Stomach (tissue), 19 donors: Measurements from ENCODE around the gene NOC2L. TPM values are rescaled to one million over a fixed set of nuclear protein-coding genes. Genes with fewer than 3 reads are reported as not detected.
A peak's percentile ranks its signal among the peaks of the same experiment; 100 is the strongest.

Source experiments
- DNase-seq, 2 donors: peaks; one replicate each; pipeline versions ENCODE4 v3.0.0 to v3.0.0-alpha.2; 2013 to 2019
- H3K27ac ChIP-seq, 5 donors: fragments of 200-600 bp in 4 of 5; sonication (generic) in 4 of 5; one replicate each; pipeline ENCODE4 v1.5.1; 2013 to 2019; ENCODE audit warnings: mild to moderate bottlenecking in 1 of 5, moderate library complexity in 1 of 5
- H3K27me3 ChIP-seq, 3 donors: fragments of 200-600 bp; sonication (generic); one replicate each; pipeline ENCODE4 v1.5.1; 2017 to 2019; ENCODE audit warnings: mixed run types in 1 of 3
- H3K36me3 ChIP-seq, 4 donors: fragments of 200-600 bp; sonication (generic); 1 replicate in 3 of 4; 2 replicates in 1 of 4; pipeline ENCODE4 v1.5.1; 2016 to 2019
- H3K4me1 ChIP-seq, 4 donors: fragments of 200-600 bp; sonication (generic); one replicate each; pipeline ENCODE4 v1.5.1; 2016 to 2019
- H3K4me3 ChIP-seq, 4 donors: fragments of 200-600 bp; sonication (generic) in 3 of 4; one replicate each; pipeline ENCODE4 v1.5.1; 2016 to 2019; ENCODE audit warnings: mild to moderate bottlenecking in 1 of 4
- H3K9me3 ChIP-seq, 4 donors: fragments of 200-600 bp; sonication (generic); one replicate each; pipeline ENCODE4 v1.5.1; 2016 to 2019
- CTCF ChIP-seq, 7 experiments: fragments of 450-650 bp in 4 of 7; fragments of 200-600 bp in 3 of 7; sonication (generic) in 3 of 7; IDR thresholded peaks; one replicate each; pipeline ENCODE4 v1.5.1; 2016 to 2019; ENCODE audit warnings: antibody characterized with exemption in 7 of 7, control low read depth in 2 of 7, mild to moderate bottlenecking in 1 of 7
- EP300 ChIP-seq: sonication (generic); formaldehyde crosslinking; IDR thresholded peaks from one replicate; pipeline ENCODE4 v1.6.1; 2017; ENCODE audit warnings: antibody characterized with exemption
- POLR2A ChIP-seq, 4 donors: fragments of 450-650 bp; IDR thresholded peaks; one replicate each; pipeline ENCODE4 v1.6.1; 2016; ENCODE audit warnings: antibody characterized with exemption in 4 of 4, control low read depth in 2 of 4, mild to moderate bottlenecking in 1 of 4, moderate library complexity in 1 of 4
- POLR2AphosphoS5 ChIP-seq, 3 donors: sonication (generic); formaldehyde crosslinking; IDR thresholded peaks; one replicate each; pipeline ENCODE4 v1.6.1; 2016; ENCODE audit warnings: antibody characterized with exemption in 3 of 3
- WGBS, 5 donors: extraction: QIAGEN DNeasy Blood & Tissue Kit in 3 of 5; methylation state at CpG; one replicate each; pipeline versions ENCODE4 v1.1.5 to v1.1.7; 2013 to 2018; 5-methylcytosine and 5-hydroxymethylcytosine counted together
- intact Hi-C: fragments of 100-400 bp; cut with DNase I; formaldehyde crosslinking; loops from one replicate; pipeline ENCODE4 v1.15.1; 2023; ENCODE audit warnings: low total_unique reads
- long read RNA-seq, 10 donors: transcript quantifications; one replicate each; lab custom pipeline, GENCODE V29; 2026
- polyA plus RNA-seq, 3 donors: library from polyadenylated mRNA; stranded (reverse); fragments of 200-250 nt; gene quantifications; one replicate each; pipeline ENCODE4 v1.2.3, GENCODE V29; 2013
- total RNA-seq, 5 donors: library from RNA; depleted of rRNA; stranded (reverse); fragments of >200 nt; gene quantifications; one replicate each; pipeline versions ENCODE4 v1.1.0 to v1.2.3, GENCODE V29; 2014 to 2016
- donor health status: healthy with polysubstance abuse.
- donor health status: Bipolar disorder and iron deficiency.
- donor health status: healthy.

Gene NOC2L
- total RNA-seq (10 to 100 TPM; 30.4 to 69.2 (median 40.3) TPM), polyA plus RNA-seq (10 to 100 TPM; 33.5 to 57.9 (median 50.1) TPM)
- long read RNA-seq, donor 1, partial matches to known transcripts = 0 of 1 reads
- long read RNA-seq, donor 1, other reads (novel, unspliced or antisense) = 0 of 1 reads
- long read RNA-seq, donor 2, partial matches to known transcripts = 0 of 5 reads
- long read RNA-seq, donor 2, other reads (novel, unspliced or antisense) = 0 of 5 reads
- long read RNA-seq, donor 3, partial matches to known transcripts = 0 of 2 reads
- long read RNA-seq, donor 3, other reads (novel, unspliced or antisense) = 0 of 2 reads
- long read RNA-seq, donor 4 = 0 reads
- long read RNA-seq, donor 5, partial matches to known transcripts = 0 of 6 reads
- long read RNA-seq, donor 5, other reads (novel, unspliced or antisense) = 0 of 6 reads
- long read RNA-seq, donor 6 = 0 reads
- long read RNA-seq, donor 7, partial matches to known transcripts = 0 of 2 reads
- long read RNA-seq, donor 7, other reads (novel, unspliced or antisense) = 0 of 2 reads
- long read RNA-seq, donor 8, transcript NOC2L-202 (2 exons, 878 nt) = major isoform, 7 of 8 reads
- long read RNA-seq, donor 8, partial matches to known transcripts = 0 of 8 reads
- long read RNA-seq, donor 8, other reads (novel, unspliced or antisense) = 0 of 8 reads
- long read RNA-seq, donor 9 = 0 reads
- long read RNA-seq, donor 10, partial matches to known transcripts = 0 of 2 reads
- long read RNA-seq, donor 10, other reads (novel, unspliced or antisense) = 0 of 2 reads

DNA sequence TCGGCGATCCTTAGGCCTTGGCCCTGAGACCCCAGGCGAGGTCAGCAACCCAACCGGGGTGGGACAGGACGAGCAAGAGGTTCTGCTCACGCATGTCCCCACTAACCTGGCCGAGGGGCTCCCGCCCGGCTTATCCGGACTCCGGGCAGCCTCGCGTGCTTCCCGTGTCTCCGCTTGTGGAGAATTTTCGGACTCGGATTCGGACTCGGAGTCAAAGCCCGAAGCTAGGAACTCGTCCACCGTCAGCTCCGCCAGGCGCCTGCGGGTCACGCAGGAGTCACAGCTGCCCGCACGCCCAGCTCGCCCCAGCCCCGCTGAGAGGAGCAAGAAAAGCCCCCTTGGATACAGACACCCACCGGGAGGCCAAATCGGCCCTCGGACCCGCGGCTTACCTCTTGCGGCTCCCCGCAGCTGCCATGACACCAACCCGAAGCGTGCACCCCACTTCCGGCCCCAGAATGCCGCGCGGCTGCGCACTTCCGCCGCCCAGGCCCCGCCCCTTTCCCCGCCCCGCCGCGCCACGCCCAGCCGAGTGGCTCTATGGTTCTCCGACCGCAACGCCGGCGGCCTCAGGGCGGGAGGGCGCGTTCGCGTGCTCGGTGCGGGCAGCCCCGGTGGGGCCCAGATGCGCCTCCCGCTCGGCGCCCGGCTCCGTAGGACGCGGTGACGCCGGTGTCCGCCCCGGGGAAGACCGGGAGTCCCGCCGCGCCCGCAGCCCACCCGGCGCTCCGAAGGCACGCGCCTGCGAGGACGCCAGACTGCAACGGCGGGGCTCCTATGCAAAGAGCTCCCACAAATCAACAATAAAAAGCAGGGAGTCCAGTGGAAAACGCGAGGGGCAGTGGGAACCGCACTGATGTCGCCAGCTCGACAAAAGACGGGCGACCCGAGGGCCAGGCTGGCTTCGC lies at the start of gene NOC2L:
TSS of gene NOC2L (minus strand) at position 434 of the 908 bp plus-strand sequence. CDS start at position 418, 16 bp downstream.
- intact Hi-C loops = no loop called here
- peak; percentile 96 to 97 for DNase-seq
- Histone ChIP-seq H3K27me3 (peaks cover 0 to 6% (median 0%) of the 10 kb centered on the region in 3 donors), H3K9me3 (no peaks in the 10 kb centered on the region), H3K27ac (peak within 1 kb of the TSS in 4 of 5 donors; percentile 50 to 80 (median 74)), H3K36me3 (peaks cover 41 to 57% (median 51%) of the 10 kb centered on the region in 4 donors), H3K4me1 (peaks cover 29 to 45% (median 43%) of the 10 kb centered on the region in 4 donors), H3K4me3 (peak within 1 kb of the TSS; percentile 99 to 100 (median 100))
- WGBS, 5 donors = 0 to 9% (median 6%) methylated on average over 38 to 101 of the region's 101 CpGs
- no peak for TF ChIP-seq CTCF (IDR thresholded peaks at IDR 0.05)
- peak; percentile 35 to 76 (median 44) for TF ChIP-seq POLR2AphosphoS5 (IDR thresholded peaks at IDR 0.05)
- TF ChIP-seq POLR2A (IDR thresholded peaks at IDR 0.05) = no peak

GRCh38 chr1:1006305-1007159 lies 47.5 kb upstream of the NOC2L start:
- 69 to 71% (median 70%) methylated on average over 23 to 37 of the region's 37 CpGs for WGBS, 5 donors
- Histone ChIP-seq H3K36me3 (no peaks in the 10 kb centered on the region), H3K27me3 (peaks cover 0 to 47% (median 2%) of the 10 kb centered on the region in 3 donors), H3K9me3 (no peaks in the 10 kb centered on the region), H3K4me3 (no peak overlapping the region), H3K4me1 (peaks cover 21 to 32% (median 28%) of the 10 kb centered on the region in 4 donors), H3K27ac (no peak overlapping the region)
- intact Hi-C loops = no loop called here
- TF ChIP-seq POLR2A (IDR thresholded peaks at IDR 0.05) = no peak
- TF ChIP-seq EP300 = no peak
- no peak for TF ChIP-seq CTCF (IDR thresholded peaks at IDR 0.05)
- no peak for TF ChIP-seq POLR2AphosphoS5 (IDR thresholded peaks at IDR 0.05)
- peak; percentile 57 to 76 for DNase-seq

GRCh38 chr1:1005774-1006304 lies 46.8 kb upstream of the NOC2L start:
- WGBS, 5 donors = 51 to 81% (median 58%) methylated on average over 7 to 23 of the region's 23 CpGs
- DNase-seq = peak in 1 of 2 donors; percentile 21
- Histone ChIP-seq H3K4me3 (no peak overlapping the region), H3K27ac (peak overlapping the region in 1 of 5 donors; percentile 59), H3K27me3 (peaks cover 0 to 54% (median 9%) of the 10 kb centered on the region in 3 donors), H3K36me3 (no peaks in the 10 kb centered on the region), H3K4me1 (peaks cover 28 to 39% (median 35%) of the 10 kb centered on the region in 4 donors), H3K9me3 (no peaks in the 10 kb centered on the region)
- no peak for TF ChIP-seq POLR2A (IDR thresholded peaks at IDR 0.05)
- no peak for TF ChIP-seq CTCF (IDR thresholded peaks at IDR 0.05)
- no peak for TF ChIP-seq EP300
- TF ChIP-seq POLR2AphosphoS5 (IDR thresholded peaks at IDR 0.05) = no peak
- intact Hi-C loops = no loop called here
